ENCODE measurements around the gene TPPP2.
A peak's percentile ranks its signal among the peaks of the same experiment; 100 is the strongest.
"Not testable (repeated sequence)": the region's sequence is repeated elsewhere in the genome, so short reads cannot be mapped to it uniquely, and the experiment has no call there.

Gene TPPP2

GRCh38 chr14:21040941-21041340 lies 10.9 kb downstream of the TPPP2 start:
- not testable (repeated sequence) for DNase-seq (ENCODE audit: low spot score); H2AFZ ChIP-seq (ENCODE audit: low read length); H3K9me3 ChIP-seq (replicated peaks in 1 of 2; ENCODE audit: control insufficient read depth in 2 of 2, insufficient read depth in 1 of 2, low read depth in 1 of 2, low read length in 2 of 2); H3K4me1 ChIP-seq (ENCODE audit: control insufficient read depth in 2 of 2, insufficient read depth in 1 of 2, low read depth in 1 of 2, low read length in 2 of 2); H2BK5ac ChIP-seq (ENCODE audit: low read length); H3K9ac ChIP-seq (ENCODE audit: low read depth, low read length, poor library complexity); H4K91ac ChIP-seq (ENCODE audit: low read depth, low read length, poor library complexity); H2BK12ac ChIP-seq (ENCODE audit: low read length); H3K14ac ChIP-seq (ENCODE audit: low read length); H3K79me1 ChIP-seq (ENCODE audit: low read depth, low read length); H2BK120ac ChIP-seq (ENCODE audit: low read depth, low read length); H3K36me3 ChIP-seq (replicated peaks in 1 of 2; ENCODE audit: control insufficient read depth in 2 of 2, insufficient read depth in 2 of 2, low read length in 2 of 2); H3K18ac ChIP-seq (ENCODE audit: low read length); H4K8ac ChIP-seq (ENCODE audit: low read depth, low read length); H2BK15ac ChIP-seq (ENCODE audit: low read length); H3K4ac ChIP-seq (ENCODE audit: low read length); H2AK5ac ChIP-seq (ENCODE audit: low read depth, low read length); H3K4me3 ChIP-seq (ENCODE audit: low read length in 2 of 2); H3K23ac ChIP-seq (ENCODE audit: low read depth, low read length, poor library complexity); H3K4me2 ChIP-seq (ENCODE audit: insufficient read depth, low read length, poor library complexity, severe bottlenecking); H3K27ac ChIP-seq (replicated peaks; ENCODE audit: low read length)
- H3K27me3 ChIP-seq (ENCODE audit: control insufficient read depth in 3 of 3, insufficient read depth in 3 of 3, low read depth in 1 of 3, low read length in 3 of 3): peaks cover 0 to 55% (median 0%) of the 10 kb centered on the region in 3 experiments
- no CpG with 5 or more reads among the region's 3 CpGs for WGBS, 2 donors (ENCODE audit: extremely low coverage in 2 of 2, insufficient read length in 2 of 2, insufficient replicate concordance in 1 of 2)

- Histone ChIP-seq H2AK5ac (ENCODE audit: low read depth, low read length) (no peak within 1 kb of the TSS), H3K4ac (ENCODE audit: low read length) (no peak within 1 kb of the TSS), H3K9me3 (replicated peaks in 1 of 2; ENCODE audit: control insufficient read depth in 2 of 2, insufficient read depth in 1 of 2, low read depth in 1 of 2, low read length in 2 of 2) (no peaks in the 10 kb centered on the region), H3K14ac (ENCODE audit: low read length) (peak within 1 kb of the TSS; percentile 5), H2BK12ac (ENCODE audit: low read length) (no peak within 1 kb of the TSS), H3K23ac (ENCODE audit: low read depth, low read length, poor library complexity) (no peak within 1 kb of the TSS), H2BK120ac (ENCODE audit: low read depth, low read length) (no peak within 1 kb of the TSS), H3K27ac (replicated peaks; ENCODE audit: low read length) (no peak within 1 kb of the TSS), H3K18ac (ENCODE audit: low read length) (no peak within 1 kb of the TSS), H3K36me3 (replicated peaks in 1 of 2; ENCODE audit: control insufficient read depth in 2 of 2, insufficient read depth in 2 of 2, low read length in 2 of 2) (no peaks in the 10 kb centered on the region), H4K8ac (ENCODE audit: low read depth, low read length) (no peak within 1 kb of the TSS), H3K4me2 (ENCODE audit: insufficient read depth, low read length, poor library complexity, severe bottlenecking) (no peak within 1 kb of the TSS), H3K27me3 (ENCODE audit: control insufficient read depth in 3 of 3, insufficient read depth in 3 of 3, low read depth in 1 of 3, low read length in 3 of 3) (peaks cover 0 to 50% (median 0%) of the 10 kb centered on the region in 3 experiments), H2BK15ac (ENCODE audit: low read length) (no peak within 1 kb of the TSS), H2BK5ac (ENCODE audit: low read length) (no peak within 1 kb of the TSS), H3K9ac (ENCODE audit: low read depth, low read length, poor library complexity) (no peak within 1 kb of the TSS), H2AFZ (ENCODE audit: low read length) (no peak within 1 kb of the TSS), H3K4me1 (ENCODE audit: control insufficient read depth in 2 of 2, insufficient read depth in 1 of 2, low read depth in 1 of 2, low read length in 2 of 2) (peaks cover 1 to 2% of the 10 kb centered on the region in 2 donors), H4K91ac (ENCODE audit: low read depth, low read length, poor library complexity) (no peak within 1 kb of the TSS), H3K79me1 (ENCODE audit: low read depth, low read length) (no peaks in the 10 kb centered on the region), H3K4me3 (ENCODE audit: low read length in 2 of 2) (no peak within 1 kb of the TSS)
- no CpG with 5 or more reads among the region's 11 CpGs for WGBS, 2 donors (ENCODE audit: extremely low coverage in 2 of 2, insufficient read length in 2 of 2, insufficient replicate concordance in 1 of 2)
- no peak for DNase-seq (ENCODE audit: low spot score)
Measured at GRCh38 chr14:21041676-21042433, 11.8 kb downstream of the TPPP2 start, which contains the start of gene RNASE7. RNASE7 (plus strand) TSS chr14:21042362; CDS start chr14:21042993, 631 bp downstream.

- Histone ChIP-seq H3K27ac (replicated peaks; ENCODE audit: low read length) (no peak overlapping the region), H3K36me3 (replicated peaks in 1 of 2; ENCODE audit: control insufficient read depth in 2 of 2, insufficient read depth in 2 of 2, low read length in 2 of 2) (no peaks in the 10 kb centered on the region), H3K14ac (ENCODE audit: low read length) (peak overlapping the region; percentile 5), H2BK15ac (ENCODE audit: low read length) (no peak overlapping the region), H3K4me3 (ENCODE audit: low read length in 2 of 2) (no peak overlapping the region), H2BK120ac (ENCODE audit: low read depth, low read length) (no peak overlapping the region), H3K4me2 (ENCODE audit: insufficient read depth, low read length, poor library complexity, severe bottlenecking) (no peak overlapping the region), H3K27me3 (ENCODE audit: control insufficient read depth in 3 of 3, insufficient read depth in 3 of 3, low read depth in 1 of 3, low read length in 3 of 3) (peaks cover 0 to 41% (median 0%) of the 10 kb centered on the region in 3 experiments), H3K4me1 (ENCODE audit: control insufficient read depth in 2 of 2, insufficient read depth in 1 of 2, low read depth in 1 of 2, low read length in 2 of 2) (peaks cover 1 to 2% of the 10 kb centered on the region in 2 donors), H2BK12ac (ENCODE audit: low read length) (no peak overlapping the region), H3K79me1 (ENCODE audit: low read depth, low read length) (no peaks in the 10 kb centered on the region), H4K8ac (ENCODE audit: low read depth, low read length) (no peak overlapping the region), H2AK5ac (ENCODE audit: low read depth, low read length) (no peak overlapping the region), H4K91ac (ENCODE audit: low read depth, low read length, poor library complexity) (no peak overlapping the region), H3K18ac (ENCODE audit: low read length) (no peak overlapping the region), H3K9me3 (replicated peaks in 1 of 2; ENCODE audit: control insufficient read depth in 2 of 2, insufficient read depth in 1 of 2, low read depth in 1 of 2, low read length in 2 of 2) (no peaks in the 10 kb centered on the region), H2AFZ (ENCODE audit: low read length) (no peak overlapping the region), H3K9ac (ENCODE audit: low read depth, low read length, poor library complexity) (no peak overlapping the region), H2BK5ac (ENCODE audit: low read length) (no peak overlapping the region), H3K4ac (ENCODE audit: low read length) (no peak overlapping the region), H3K23ac (ENCODE audit: low read depth, low read length, poor library complexity) (no peak overlapping the region)
- no CpG with 5 or more reads among the region's 8 CpGs for WGBS, 2 donors (ENCODE audit: extremely low coverage in 2 of 2, insufficient read length in 2 of 2, insufficient replicate concordance in 1 of 2)
- no peak for DNase-seq (ENCODE audit: low spot score)
Measured at GRCh38 chr14:21042918-21043317, 12.9 kb downstream of the TPPP2 start.

GRCh38 chr14:21043387-21043973 lies 13.5 kb downstream of the TPPP2 start:
- Histone ChIP-seq H3K27ac (replicated peaks; ENCODE audit: low read length) (no peak overlapping the region), H3K9ac (ENCODE audit: low read depth, low read length, poor library complexity) (no peak overlapping the region), H3K4me3 (ENCODE audit: low read length in 2 of 2) (no peak overlapping the region), H3K27me3 (ENCODE audit: control insufficient read depth in 3 of 3, insufficient read depth in 3 of 3, low read depth in 1 of 3, low read length in 3 of 3) (peaks cover 0 to 41% (median 0%) of the 10 kb centered on the region in 3 experiments), H3K79me1 (ENCODE audit: low read depth, low read length) (no peaks in the 10 kb centered on the region), H3K14ac (ENCODE audit: low read length) (no peak overlapping the region), H2AFZ (ENCODE audit: low read length) (no peak overlapping the region), H2BK120ac (ENCODE audit: low read depth, low read length) (no peak overlapping the region), H2BK5ac (ENCODE audit: low read length) (no peak overlapping the region), H2BK15ac (ENCODE audit: low read length) (no peak overlapping the region), H2AK5ac (ENCODE audit: low read depth, low read length) (no peak overlapping the region), H3K23ac (ENCODE audit: low read depth, low read length, poor library complexity) (no peak overlapping the region), H3K36me3 (replicated peaks in 1 of 2; ENCODE audit: control insufficient read depth in 2 of 2, insufficient read depth in 2 of 2, low read length in 2 of 2) (no peaks in the 10 kb centered on the region), H3K4me1 (ENCODE audit: control insufficient read depth in 2 of 2, insufficient read depth in 1 of 2, low read depth in 1 of 2, low read length in 2 of 2) (peaks cover 1 to 2% of the 10 kb centered on the region in 2 donors), H3K9me3 (replicated peaks in 1 of 2; ENCODE audit: control insufficient read depth in 2 of 2, insufficient read depth in 1 of 2, low read depth in 1 of 2, low read length in 2 of 2) (no peaks in the 10 kb centered on the region), H4K8ac (ENCODE audit: low read depth, low read length) (no peak overlapping the region), H3K4ac (ENCODE audit: low read length) (no peak overlapping the region), H3K4me2 (ENCODE audit: insufficient read depth, low read length, poor library complexity, severe bottlenecking) (no peak overlapping the region), H4K91ac (ENCODE audit: low read depth, low read length, poor library complexity) (no peak overlapping the region), H3K18ac (ENCODE audit: low read length) (no peak overlapping the region), H2BK12ac (ENCODE audit: low read length) (no peak overlapping the region)
- no peak for DNase-seq (ENCODE audit: low spot score)
- WGBS, 2 donors (ENCODE audit: extremely low coverage in 2 of 2, insufficient read length in 2 of 2, insufficient replicate concordance in 1 of 2): no CpG with 5 or more reads among the region's 2 CpGs

Measured in neuronal stem cell (in vitro differentiated cells).